GM18907 (cell line): ENCODE data around the gene TAX1BP1.

Source experiments
- ATAC-seq: cut with Tn5 transposase; IDR thresholded peaks from one replicate; pipeline ENCODE4 v1.9.1; 2021; ENCODE audit warnings: mild to moderate bottlenecking, moderate library complexity; ENCODE audit not compliant: unreplicated experiment

The TAX1BP1 gene

GRCh38 chr7:27777662-27778061 lies 37.7 kb downstream of the TAX1BP1 start:
- ATAC-seq: no peak

- ATAC-seq: no peak
Measured at GRCh38 chr7:27779873-27780272, 39.9 kb downstream of the TAX1BP1 start.

- no peak for ATAC-seq
Measured at GRCh38 chr7:27781188-27781587, 41.2 kb downstream of the TAX1BP1 start.

- no peak for ATAC-seq
Measured at GRCh38 chr7:27782849-27783248, 42.9 kb downstream of the TAX1BP1 start.

- ATAC-seq: no peak
Measured at GRCh38 chr7:27784399-27785053, 44.6 kb downstream of the TAX1BP1 start.

GRCh38 chr7:27788437-27788836 lies 48.5 kb downstream of the TAX1BP1 start:
- no peak for ATAC-seq

- no peak for ATAC-seq
Measured at GRCh38 chr7:27793780-27794179, 53.8 kb downstream of the TAX1BP1 start.

- no peak for ATAC-seq
Measured at GRCh38 chr7:27795977-27796376, 56.0 kb downstream of the TAX1BP1 start.

GRCh38 chr7:27799212-27799611 lies 59.2 kb downstream of the TAX1BP1 start:
- no peak for ATAC-seq

GRCh38 chr7:27802999-27803398 lies 63.0 kb downstream of the TAX1BP1 start:
- ATAC-seq: no peak

GRCh38 chr7:27804139-27804538 lies 64.2 kb downstream of the TAX1BP1 start:
- ATAC-seq: no peak

- ATAC-seq: no peak
Measured at GRCh38 chr7:27808626-27809025, 68.7 kb downstream of the TAX1BP1 start.

- ATAC-seq: no peak
Measured at GRCh38 chr7:27810186-27810585, 70.2 kb downstream of the TAX1BP1 start.

- ATAC-seq: no peak
Measured at GRCh38 chr7:27812706-27813105, 72.7 kb downstream of the TAX1BP1 start.

- ATAC-seq: no peak
Measured at GRCh38 chr7:27822245-27822644, 82.3 kb downstream of the TAX1BP1 start.

- no peak for ATAC-seq
Measured at GRCh38 chr7:27825891-27826290, 85.9 kb downstream of the TAX1BP1 start.

GRCh38 chr7:27826357-27826756 lies 86.4 kb downstream of the TAX1BP1 start:
- no peak for ATAC-seq

GRCh38 chr7:27834179-27834921 lies 94.4 kb downstream of the TAX1BP1 start:
- ATAC-seq: no peak

GRCh38 chr7:27835376-27835775 lies 95.4 kb downstream of the TAX1BP1 start:
- no peak for ATAC-seq

GRCh38 chr7:27836536-27836935 lies 96.6 kb downstream of the TAX1BP1 start:
- no peak for ATAC-seq

- ATAC-seq: no peak
Measured at GRCh38 chr7:27839099-27839498, 99.1 kb downstream of the TAX1BP1 start.

GRCh38 chr7:27840313-27840712 lies 100.4 kb downstream of the TAX1BP1 start:
- ATAC-seq: no peak
